CD14-positive monocyte (primary cell): ENCODE measurements around the gene SEZ6L2. TPM values are rescaled to one million over a fixed set of nuclear protein-coding genes. Genes with fewer than 3 reads are reported as not detected.

Experiments
- DNase-seq, 3 donors: peaks; one replicate each; pipeline ENCODE4 v3.0.0-alpha.2; 2011 to 2022
- H2AFZ ChIP-seq: 2 replicates; pipeline ENCODE4 v1.6.0; 2012; ENCODE audit warnings: mild to moderate bottlenecking, low read depth, low read length, inconsistent platforms; ENCODE audit not compliant: insufficient read depth, poor library complexity, severe bottlenecking
- H3K27ac ChIP-seq, 2 donors: 1 replicate in 1 of 2; 2 replicates in 1 of 2; pipeline ENCODE4 v1.5.1; 2012 to 2013; ENCODE audit warnings: low read length in 2 of 2, control low read depth in 1 of 2, inconsistent platforms in 1 of 2, low read depth in 1 of 2, mild to moderate bottlenecking in 1 of 2
- H3K27me3 ChIP-seq, 2 donors: one replicate each; pipeline versions ENCODE4 v1.6.0 to v1.6.1; 2011 to 2013; ENCODE audit warnings: low read length in 2 of 2; ENCODE audit not compliant: control insufficient read depth in 2 of 2, insufficient read depth in 2 of 2
- H3K36me3 ChIP-seq, 2 donors: replicated peaks in 1 of 2; 1 replicate in 1 of 2; 2 replicates in 1 of 2; pipeline versions ENCODE4 v1.5.1 to v1.6.1; 2012 to 2013; ENCODE audit warnings: low read length in 2 of 2, control low read depth in 1 of 2, inconsistent platforms in 1 of 2, mild to moderate bottlenecking in 1 of 2; ENCODE audit not compliant: insufficient read depth in 2 of 2, control insufficient read depth in 1 of 2
- H3K4me1 ChIP-seq, 2 donors: 1 replicate in 1 of 2; 2 replicates in 1 of 2; pipeline versions ENCODE4 v1.5.1 to v1.6.1; 2012 to 2013; ENCODE audit warnings: low read length in 2 of 2, control low read depth in 1 of 2, inconsistent platforms in 1 of 2, mild to moderate bottlenecking in 1 of 2, moderate library complexity in 1 of 2; ENCODE audit not compliant: insufficient read depth in 2 of 2, control insufficient read depth in 1 of 2
- H3K4me2 ChIP-seq: replicated peaks from 2 replicates; pipeline ENCODE3; 2012; ENCODE audit warnings: low read length, moderate library complexity, mild to moderate bottlenecking; ENCODE audit not compliant: poor library complexity, severe bottlenecking; ENCODE audit errors: extremely low read depth
- H3K4me3 ChIP-seq, 3 experiments: fragments of 200-600 bp in 1 of 3; sonication (generic) in 1 of 3; replicated peaks in 1 of 3; 1 replicate in 2 of 3; 2 replicates in 1 of 3; pipeline ENCODE4 v1.5.1; 2011 to 2013; ENCODE audit warnings: low read length in 3 of 3, mild to moderate bottlenecking in 3 of 3, control low read depth in 2 of 3, low read depth in 2 of 3, inconsistent platforms in 1 of 3, moderate library complexity in 1 of 3
- H3K79me2 ChIP-seq: 2 replicates; pipeline ENCODE4 v1.6.0; 2012; ENCODE audit warnings: mild to moderate bottlenecking, control low read depth, inconsistent platforms, low read length, moderate library complexity; ENCODE audit not compliant: insufficient read depth
- H3K9ac ChIP-seq: 2 replicates; pipeline ENCODE4 v1.6.0; 2017; ENCODE audit warnings: low read length, mild to moderate bottlenecking; ENCODE audit not compliant: insufficient read depth, poor library complexity, severe bottlenecking
- H3K9me3 ChIP-seq, 2 donors: replicated peaks in 1 of 2; 1 replicate in 1 of 2; 2 replicates in 1 of 2; pipeline versions ENCODE4 v1.5.1 to v1.6.1; 2012 to 2013; ENCODE audit warnings: low read length in 2 of 2, control low read depth in 1 of 2; ENCODE audit not compliant: control insufficient read depth in 1 of 2, insufficient read depth in 1 of 2
- H4K20me1 ChIP-seq: 2 replicates; pipeline ENCODE4 v1.6.0; 2012; ENCODE audit warnings: mild to moderate bottlenecking, low read length, control low read depth, moderate library complexity; ENCODE audit not compliant: insufficient read depth
- H3K27ac Mint-ChIP-seq, 7 donors: one replicate each; pipeline ENCODE4 v1.8.0; 2020; ENCODE audit warnings: mild to moderate bottlenecking in 7 of 7, mixed read lengths in 7 of 7, moderate library complexity in 6 of 7, inconsistent platforms in 2 of 7
- H3K27me3 Mint-ChIP-seq, 3 donors: one replicate each; pipeline ENCODE4 v1.8.0; 2021 to 2022; ENCODE audit warnings: low read depth in 3 of 3, mild to moderate bottlenecking in 3 of 3, mixed read lengths in 3 of 3, moderate library complexity in 3 of 3, inconsistent platforms in 1 of 3
- H3K36me3 Mint-ChIP-seq, 2 donors: one replicate each; pipeline ENCODE4 v1.8.0; 2020; ENCODE audit warnings: mixed read lengths in 2 of 2, inconsistent platforms in 1 of 2, mild to moderate bottlenecking in 1 of 2
- H3K4me1 Mint-ChIP-seq: one replicate; pipeline ENCODE4 v1.8.0; 2020; ENCODE audit warnings: mild to moderate bottlenecking, mixed read lengths
- H3K4me3 Mint-ChIP-seq, 2 donors: one replicate each; pipeline ENCODE4 v1.8.0; 2020; ENCODE audit warnings: mild to moderate bottlenecking in 2 of 2, mixed read lengths in 2 of 2, moderate library complexity in 1 of 2
- H3K9me3 Mint-ChIP-seq, 7 donors: one replicate each; pipeline ENCODE4 v1.8.0; 2020 to 2022; ENCODE audit warnings: mixed read lengths in 7 of 7, mild to moderate bottlenecking in 6 of 7, moderate library complexity in 6 of 7, inconsistent platforms in 2 of 7
- WGBS: methylation state at CpG from one replicate; pipeline ENCODE4 v1.1.5; 2013; ENCODE audit warnings: missing lambda C conversion rate; ENCODE audit not compliant: insufficient coverage; 5-methylcytosine and 5-hydroxymethylcytosine counted together
- intact Hi-C, 2 donors: fragments of 100-400 bp; cut with micrococcal nuclease; formaldehyde crosslinking; loops; one replicate each; pipeline versions ENCODE4 v1.15.0 to v1.15.1; 2023
- polyA plus RNA-seq, 3 donors: library from polyadenylated mRNA; depleted of rRNA in 1 of 3; unstranded in 2 of 3; stranded (reverse) in 1 of 3; fragments of 300-500 nt in 2 of 3; fragments of >200 nt in 1 of 3; fragmentation: Illumina TruSeq in 2 of 3; gene quantifications; 1 replicate in 2 of 3; 2 replicates in 1 of 3; pipeline ENCODE4 v1.2.3, GENCODE V29; 2012 to 2021
- TF ChIP-seq, protein P1 (sequence below): fragments of 200-600 bp; IDR thresholded peaks from one replicate; pipeline ENCODE4 v1.8.0; 2022; ENCODE audit warnings: antibody characterized with exemption, mild to moderate bottlenecking

SEZ6L2 gene
- polyA plus RNA-seq, 3 donors, result not detected

DNA sequence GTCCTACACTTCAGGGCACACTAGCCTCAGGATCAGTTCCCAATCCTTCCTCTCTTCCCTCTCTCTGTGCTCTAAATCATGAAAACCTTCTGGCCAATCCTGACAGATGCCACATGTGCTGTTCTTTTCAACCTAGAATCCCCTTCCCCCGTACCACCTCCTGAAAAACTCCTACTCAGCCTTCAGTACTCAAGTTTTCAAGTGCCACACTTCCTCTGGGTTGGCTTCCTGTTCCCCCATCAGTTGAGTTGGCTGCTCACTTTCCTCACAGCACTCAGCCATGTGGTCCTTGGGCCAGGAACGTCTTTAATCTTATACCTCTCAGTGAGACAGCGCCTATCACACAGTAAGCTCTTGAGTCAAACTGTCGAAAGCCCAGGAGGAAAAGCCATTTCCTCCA is 4.2 kb upstream of the SEZ6L2 start:
- no peaks in the 10 kb centered on the region for H3K79me2 ChIP-seq
- H3K9ac ChIP-seq, result no peak overlapping the region
- H3K4me1 ChIP-seq, result peaks cover 8 to 16% of the 10 kb centered on the region in 2 donors
- Mint-ChIP-seq H3K27me3 (peaks cover 16 to 33% (median 17%) of the 10 kb centered on the region in 3 donors), H3K9me3 (peaks cover 0 to 7% (median 0%) of the 10 kb centered on the region in 7 donors), H3K4me1 (peaks cover 12% of the 10 kb centered on the region), H3K27ac (peak overlapping the region in 1 of 7 donors; percentile 1), H3K4me3 (no peak overlapping the region), H3K36me3 (peaks cover 4 to 9% of the 10 kb centered on the region in 2 donors)
- DNase-seq, result no peak
- no peaks in the 10 kb centered on the region for H3K9me3 ChIP-seq
- no peak overlapping the region for H3K27ac ChIP-seq
- H2AFZ ChIP-seq, result no peak overlapping the region
- WGBS, result 28% methylated on average over 4 of the region's 4 CpGs
- no peak overlapping the region for H3K4me2 ChIP-seq
- peaks cover 10 to 23% of the 10 kb centered on the region in 2 donors for H3K27me3 ChIP-seq
- peaks cover 3% of the 10 kb centered on the region for H4K20me1 ChIP-seq
- intact Hi-C loops, result no loop called here
- H3K36me3 ChIP-seq, result no peaks in the 10 kb centered on the region
- TF ChIP-seq, protein P1, sequence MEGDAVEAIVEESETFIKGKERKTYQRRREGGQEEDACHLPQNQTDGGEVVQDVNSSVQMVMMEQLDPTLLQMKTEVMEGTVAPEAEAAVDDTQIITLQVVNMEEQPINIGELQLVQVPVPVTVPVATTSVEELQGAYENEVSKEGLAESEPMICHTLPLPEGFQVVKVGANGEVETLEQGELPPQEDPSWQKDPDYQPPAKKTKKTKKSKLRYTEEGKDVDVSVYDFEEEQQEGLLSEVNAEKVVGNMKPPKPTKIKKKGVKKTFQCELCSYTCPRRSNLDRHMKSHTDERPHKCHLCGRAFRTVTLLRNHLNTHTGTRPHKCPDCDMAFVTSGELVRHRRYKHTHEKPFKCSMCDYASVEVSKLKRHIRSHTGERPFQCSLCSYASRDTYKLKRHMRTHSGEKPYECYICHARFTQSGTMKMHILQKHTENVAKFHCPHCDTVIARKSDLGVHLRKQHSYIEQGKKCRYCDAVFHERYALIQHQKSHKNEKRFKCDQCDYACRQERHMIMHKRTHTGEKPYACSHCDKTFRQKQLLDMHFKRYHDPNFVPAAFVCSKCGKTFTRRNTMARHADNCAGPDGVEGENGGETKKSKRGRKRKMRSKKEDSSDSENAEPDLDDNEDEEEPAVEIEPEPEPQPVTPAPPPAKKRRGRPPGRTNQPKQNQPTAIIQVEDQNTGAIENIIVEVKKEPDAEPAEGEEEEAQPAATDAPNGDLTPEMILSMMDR, result no peak
- no peak overlapping the region for H3K4me3 ChIP-seq

DNA sequence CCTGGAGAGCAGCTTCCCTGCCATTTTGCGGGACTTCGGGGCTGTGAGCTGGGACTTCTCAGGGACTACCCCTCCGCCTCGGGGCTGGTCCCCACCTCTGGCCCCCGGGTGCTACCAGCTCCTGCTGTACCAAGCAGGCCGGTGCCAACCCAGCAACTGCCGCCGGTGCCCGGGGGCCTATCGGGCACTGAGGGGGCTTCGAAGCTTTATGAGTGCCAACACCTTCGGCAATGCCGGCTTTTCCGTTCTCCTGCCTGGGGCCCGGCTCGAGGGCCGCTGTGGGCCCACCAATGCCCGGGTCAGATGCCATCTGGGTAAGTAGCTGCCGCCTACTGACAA is 2.2 kb upstream of the SEZ6L2 start:
- H4K20me1 ChIP-seq, result peaks cover 3% of the 10 kb centered on the region
- no peak overlapping the region for H2AFZ ChIP-seq
- no peak overlapping the region for H3K27ac ChIP-seq
- Mint-ChIP-seq H3K36me3 (peaks cover 3% of the 10 kb centered on the region in 2 donors), H3K4me3 (no peak overlapping the region), H3K9me3 (peaks cover 0 to 7% (median 2%) of the 10 kb centered on the region in 7 donors), H3K27me3 (peaks cover 22 to 50% (median 33%) of the 10 kb centered on the region in 3 donors), H3K27ac (no peak overlapping the region), H3K4me1 (peaks cover 12% of the 10 kb centered on the region)
- H3K4me3 ChIP-seq, result no peak overlapping the region
- H3K36me3 ChIP-seq, result no peaks in the 10 kb centered on the region
- no peak for DNase-seq
- H3K9me3 ChIP-seq, result peaks cover 0 to 4% of the 10 kb centered on the region in 2 donors
- H3K27me3 ChIP-seq, result peaks cover 12 to 38% of the 10 kb centered on the region in 2 donors
- 89% methylated on average over 18 of the region's 19 CpGs for WGBS
- TF ChIP-seq, protein P1, result no peak
- no peak overlapping the region for H3K9ac ChIP-seq
- H3K4me1 ChIP-seq, result peaks cover 8 to 16% of the 10 kb centered on the region in 2 donors
- intact Hi-C loops, result no loop called here
- H3K4me2 ChIP-seq, result no peak overlapping the region
- no peaks in the 10 kb centered on the region for H3K79me2 ChIP-seq
